Dedifferentiated amniotic fluid mesenchymal stem cell (primary cell): ENCODE results near the gene HK2.
"Not testable (repeated sequence)": the region's sequence is repeated elsewhere in the genome, so short reads cannot be mapped to it uniquely, and the experiment has no call there.

ENCODE experiments used
- DNase-seq: peaks from one replicate; pipeline ENCODE4 v3.0.0-alpha.2; 2016; ENCODE audit errors: extremely low spot score

HK2 gene

DNA sequence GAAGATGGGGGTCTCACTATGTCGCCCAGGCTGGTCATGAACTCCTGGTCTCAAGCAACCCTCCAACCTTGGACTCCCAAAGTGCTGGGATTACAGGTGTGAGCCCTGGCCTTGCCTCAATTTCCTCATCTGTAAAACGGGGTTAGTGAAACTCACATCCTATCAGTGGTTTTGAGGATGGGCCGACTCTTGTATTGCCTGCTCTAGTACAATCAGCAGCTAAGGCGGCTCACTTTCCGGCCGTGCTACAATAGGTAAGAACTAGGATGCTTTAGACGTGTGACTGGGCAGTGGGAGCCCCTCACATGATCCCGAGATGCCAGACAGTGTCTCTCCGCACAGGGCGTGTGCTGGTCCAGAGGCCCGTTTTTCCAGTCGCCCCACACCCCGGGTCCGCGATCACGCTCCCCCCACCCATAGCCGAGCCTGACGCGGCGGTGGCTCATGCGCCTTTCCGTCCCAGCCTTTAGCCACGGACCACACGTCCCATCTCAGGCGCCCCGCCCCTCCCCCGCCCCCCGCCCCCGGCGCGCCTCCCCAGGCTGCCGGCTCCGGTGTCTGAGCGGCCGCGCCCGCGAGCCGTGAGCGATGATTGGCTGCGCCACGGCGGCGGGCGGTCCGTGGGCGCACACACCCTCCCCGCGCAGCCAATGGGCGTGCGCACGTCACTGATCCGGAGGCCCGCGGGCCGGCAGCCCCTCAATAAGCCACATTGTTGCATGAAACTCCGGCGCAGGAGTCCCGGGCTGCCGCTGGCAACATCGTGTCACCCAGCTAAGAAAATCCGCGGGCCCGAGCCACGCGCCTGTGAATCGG is at the start of gene HK2:
HK2 (plus strand) TSS at position 710 of the 816 bp plus-strand sequence. CDS start 454 bp downstream, outside the sequence.
- DNase-seq, result peak; percentile 85

DNA sequence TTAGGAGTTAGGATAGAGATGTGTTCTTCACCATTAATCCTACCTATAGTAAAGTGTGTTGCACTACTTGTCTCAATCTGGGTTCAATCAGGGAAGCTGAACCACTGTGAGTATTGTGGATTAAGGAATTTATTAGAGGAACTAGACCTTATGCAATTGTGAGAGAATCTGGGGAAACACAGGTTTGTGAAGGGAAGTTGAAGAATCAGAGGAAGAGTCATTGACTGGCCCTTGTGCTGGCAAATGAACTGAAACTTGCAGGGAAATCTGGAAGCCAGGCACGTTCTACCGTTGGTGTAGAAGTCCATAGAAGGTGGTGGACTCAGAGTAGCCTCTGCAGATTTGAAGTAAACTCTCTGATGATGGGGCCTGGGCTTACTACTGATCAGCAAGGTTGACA is 44.7 kb upstream of the HK2 start:
- no peak for DNase-seq

DNA sequence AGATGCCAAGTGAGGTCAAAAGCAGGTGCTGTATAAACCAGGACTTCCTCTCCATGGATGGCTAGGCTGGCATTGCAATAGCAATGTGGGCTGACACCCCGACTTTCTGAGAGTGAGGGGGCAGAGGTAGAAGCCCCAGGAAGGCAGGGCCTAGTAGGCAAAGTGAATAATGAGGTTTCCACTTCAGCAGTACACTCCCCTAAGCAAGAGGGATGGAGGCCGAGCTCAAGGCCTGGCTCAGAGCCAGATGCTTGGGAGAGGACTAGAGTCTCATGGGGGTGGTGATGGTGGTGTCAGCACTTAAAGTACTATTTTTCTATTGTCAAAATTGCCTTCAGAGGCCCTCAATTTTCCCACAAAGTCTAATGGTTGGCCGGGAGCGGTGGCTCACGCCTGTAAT is 41.6 kb upstream of the HK2 start:
- DNase-seq, result no peak

DNA sequence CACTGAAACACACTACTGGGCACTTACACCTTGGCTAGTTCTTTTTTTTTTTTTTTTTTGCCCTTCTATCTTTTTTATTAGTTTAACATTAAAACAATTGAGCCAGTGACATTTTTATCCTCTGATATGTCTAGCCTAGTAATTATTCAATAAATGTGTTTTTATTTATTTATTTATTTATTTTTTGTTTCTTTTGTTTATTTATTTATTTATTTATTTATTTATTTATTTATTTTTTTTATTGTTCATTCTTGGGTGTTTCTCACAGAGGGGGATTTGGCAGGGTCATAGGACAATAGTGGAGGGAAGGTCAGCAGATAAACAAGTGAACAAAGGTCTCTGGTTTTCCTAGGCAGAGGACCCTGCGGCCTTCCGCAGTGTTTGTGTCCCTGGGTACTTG is 39.0 kb upstream of the HK2 start:
- not testable (repeated sequence) for DNase-seq

DNA sequence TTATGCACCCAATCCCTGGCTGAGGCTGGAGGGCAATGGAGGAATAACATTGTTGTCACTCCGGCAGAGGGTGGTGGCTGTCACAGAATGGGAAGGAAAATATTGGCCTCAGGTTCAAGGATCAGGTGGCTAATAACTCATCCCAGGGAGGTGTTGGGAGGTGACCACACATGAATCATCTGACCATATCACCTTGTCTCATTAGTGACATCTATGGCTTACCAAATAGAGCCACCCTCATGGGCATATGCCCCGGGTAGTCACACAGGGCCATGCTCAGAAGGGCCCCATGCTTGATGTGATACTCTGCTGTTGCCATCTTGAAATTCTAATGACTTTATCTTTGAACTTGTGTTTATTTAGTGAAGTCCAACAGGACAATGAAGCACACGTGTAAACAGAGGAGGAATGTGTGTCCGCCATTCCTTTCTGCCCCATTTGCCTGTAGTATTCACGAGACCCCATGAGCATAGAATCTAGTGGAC is 27.5 kb upstream of the HK2 start:
- DNase-seq, result no peak

DNA sequence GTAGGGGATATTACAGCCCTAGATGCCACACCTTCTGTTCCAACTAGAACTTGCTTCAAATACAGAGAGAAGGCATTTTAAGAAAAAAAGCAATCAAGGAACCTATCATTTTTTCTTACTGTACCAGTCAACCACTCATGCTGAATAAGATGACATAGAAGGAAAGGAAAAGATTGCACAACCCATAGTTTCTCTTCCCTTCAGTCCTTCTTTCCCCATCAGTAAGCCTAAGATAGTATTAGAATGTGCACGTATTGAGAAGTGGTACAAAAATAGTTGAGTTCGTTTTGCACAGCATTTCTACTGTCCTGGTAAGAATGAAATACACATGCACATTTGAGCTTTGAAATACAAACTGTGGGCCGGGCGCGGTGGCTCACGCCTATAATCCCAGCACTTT is 27.0 kb upstream of the HK2 start:
- DNase-seq, result no peak

DNA sequence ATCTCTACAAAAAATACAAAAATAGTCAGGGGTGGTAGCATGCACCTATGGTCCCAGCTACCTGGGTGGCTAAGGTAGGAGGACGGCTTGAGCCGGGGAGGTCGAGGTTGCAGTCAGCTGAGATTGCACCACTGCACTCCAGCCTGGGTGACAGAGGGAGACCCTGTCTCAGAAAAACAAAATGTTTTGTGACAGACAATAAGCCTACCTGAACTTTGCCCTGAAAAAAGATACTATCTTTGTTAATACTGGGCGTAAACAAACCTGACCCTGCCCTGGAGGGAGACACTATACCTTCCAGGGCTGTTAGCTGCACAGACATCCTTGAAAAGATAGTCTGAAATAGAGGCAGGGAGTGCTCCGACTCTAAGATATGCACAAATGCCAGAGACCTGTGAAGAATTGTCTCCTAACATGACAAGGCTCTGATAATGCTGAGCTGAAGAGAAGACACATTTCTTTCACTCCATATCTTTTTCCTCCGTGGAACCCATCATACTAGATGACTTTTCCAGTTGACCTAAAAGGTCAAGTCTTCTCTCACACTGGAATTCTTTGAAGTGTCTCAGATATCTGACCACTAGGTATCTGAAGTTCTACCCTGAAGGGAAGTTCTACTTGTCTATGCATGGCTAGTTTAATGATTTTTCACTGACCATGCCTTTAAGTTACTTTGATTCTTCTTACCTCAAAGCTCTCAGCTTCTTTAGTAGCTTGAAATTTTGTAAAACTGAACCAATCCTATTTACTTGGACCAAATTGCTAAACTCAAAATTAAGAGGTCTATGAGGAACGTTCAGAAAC is 20.9 kb upstream of the HK2 start:
- DNase-seq, result no peak

DNA sequence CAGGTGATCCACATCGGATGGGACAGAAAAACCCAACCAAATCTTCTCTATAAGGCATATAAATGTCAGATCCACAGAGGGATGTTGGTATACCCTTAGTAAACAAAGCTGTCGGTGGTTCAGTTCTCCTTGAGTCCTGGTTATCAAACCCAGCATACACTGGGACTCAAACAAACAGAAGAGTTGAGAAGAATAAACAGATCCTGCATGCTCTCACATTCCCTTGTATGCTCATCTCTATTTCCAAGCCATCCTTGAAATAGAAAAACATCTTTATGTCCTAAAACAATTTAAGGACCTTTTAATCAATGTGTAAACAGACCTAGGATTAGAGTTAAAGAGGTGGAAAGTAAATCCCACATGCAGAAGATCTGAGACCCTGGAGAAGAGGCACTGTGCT is 19.8 kb upstream of the HK2 start:
- DNase-seq, result no peak

DNA sequence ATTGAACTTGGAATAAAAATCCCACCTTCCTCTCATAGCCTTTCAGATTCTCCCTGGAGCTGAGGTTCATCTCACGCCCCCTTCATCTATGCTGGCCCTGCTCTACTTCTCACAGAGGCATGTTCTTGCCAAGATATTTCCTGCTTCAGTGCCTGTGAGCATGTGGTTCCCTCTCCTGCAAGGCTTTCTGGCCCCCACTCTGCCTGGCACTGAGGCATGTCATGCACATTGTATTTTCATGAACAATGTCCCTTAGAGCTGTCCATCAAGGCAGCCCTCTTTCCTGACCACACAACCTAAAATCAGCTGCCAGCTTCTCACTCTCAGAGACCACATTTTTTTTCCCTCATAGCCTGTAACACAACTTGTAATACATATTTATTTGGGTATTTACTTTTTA is 18.0 kb upstream of the HK2 start:
- no peak for DNase-seq

DNA sequence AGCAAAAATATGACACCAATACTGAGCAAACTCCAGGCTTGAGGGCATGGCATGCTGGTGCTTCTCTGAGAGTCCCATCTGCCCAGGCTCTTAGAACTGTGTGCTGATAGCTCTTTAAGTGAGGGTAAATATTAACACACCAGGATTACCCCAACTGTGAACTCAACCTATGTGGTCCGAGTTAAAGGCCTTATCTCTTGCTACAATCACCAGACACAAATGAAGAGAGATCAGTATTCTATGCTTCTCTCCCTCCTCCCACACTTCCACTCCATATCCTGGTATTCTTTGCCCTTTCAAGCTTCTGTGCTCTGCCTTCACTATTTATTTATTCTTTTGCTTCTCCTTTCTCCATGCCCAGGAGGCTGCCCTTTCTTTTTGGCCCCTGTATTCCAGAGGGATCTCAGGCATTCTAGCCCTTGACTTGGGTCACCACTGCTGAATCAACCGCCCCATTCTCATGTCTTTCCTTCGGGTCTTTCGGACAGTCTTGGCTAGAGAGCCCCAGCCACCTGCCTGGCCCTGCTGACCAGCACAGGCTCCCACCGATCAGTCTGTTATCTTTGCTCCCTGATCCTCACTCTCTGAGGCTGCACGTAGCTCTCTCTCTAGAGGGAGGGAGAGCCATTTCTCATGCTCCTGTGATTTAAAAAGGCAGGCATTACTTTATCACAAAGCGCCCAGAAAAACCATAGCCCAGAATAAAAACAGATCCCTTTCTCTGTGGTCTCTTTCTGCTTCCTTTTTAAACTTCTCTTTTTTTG is 17.2 kb upstream of the HK2 start:
- DNase-seq, result no peak

DNA sequence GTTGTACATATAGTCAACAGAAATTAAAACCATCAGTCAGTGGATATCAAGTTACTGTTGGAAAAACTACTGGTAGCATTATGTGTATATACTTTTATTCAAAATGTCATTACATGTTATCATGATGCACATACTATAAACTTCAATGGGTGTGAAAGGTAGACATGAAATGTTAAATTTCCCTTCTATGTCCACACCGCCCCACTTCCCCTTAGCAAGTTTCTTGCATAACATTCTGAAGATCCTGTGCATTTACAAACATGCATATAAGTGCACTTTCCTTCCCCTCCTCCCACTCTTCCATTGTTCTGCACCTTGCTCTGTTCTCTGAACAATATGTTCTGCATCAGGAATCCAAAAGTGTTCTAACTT is 16.6 kb upstream of the HK2 start:
- DNase-seq, result no peak

DNA sequence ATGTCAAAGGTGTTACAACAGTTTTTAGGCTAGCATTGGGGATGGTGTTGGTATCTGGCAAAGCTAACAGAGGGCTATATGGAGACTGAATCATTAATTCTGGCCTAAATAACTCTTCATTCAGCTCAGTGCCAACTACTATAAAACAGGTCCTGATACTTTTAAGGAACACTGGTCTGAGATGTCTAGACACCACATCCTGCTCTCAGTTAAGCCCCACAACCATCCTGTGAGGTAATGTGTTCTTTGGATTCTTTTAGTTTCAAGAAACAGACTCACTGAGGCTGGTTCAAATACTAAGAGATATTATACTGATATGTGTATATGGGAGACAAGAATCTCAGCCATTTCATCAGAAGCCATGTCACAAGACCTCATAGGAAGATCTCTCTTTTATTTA is 14.2 kb upstream of the HK2 start:
- DNase-seq, result no peak

DNA sequence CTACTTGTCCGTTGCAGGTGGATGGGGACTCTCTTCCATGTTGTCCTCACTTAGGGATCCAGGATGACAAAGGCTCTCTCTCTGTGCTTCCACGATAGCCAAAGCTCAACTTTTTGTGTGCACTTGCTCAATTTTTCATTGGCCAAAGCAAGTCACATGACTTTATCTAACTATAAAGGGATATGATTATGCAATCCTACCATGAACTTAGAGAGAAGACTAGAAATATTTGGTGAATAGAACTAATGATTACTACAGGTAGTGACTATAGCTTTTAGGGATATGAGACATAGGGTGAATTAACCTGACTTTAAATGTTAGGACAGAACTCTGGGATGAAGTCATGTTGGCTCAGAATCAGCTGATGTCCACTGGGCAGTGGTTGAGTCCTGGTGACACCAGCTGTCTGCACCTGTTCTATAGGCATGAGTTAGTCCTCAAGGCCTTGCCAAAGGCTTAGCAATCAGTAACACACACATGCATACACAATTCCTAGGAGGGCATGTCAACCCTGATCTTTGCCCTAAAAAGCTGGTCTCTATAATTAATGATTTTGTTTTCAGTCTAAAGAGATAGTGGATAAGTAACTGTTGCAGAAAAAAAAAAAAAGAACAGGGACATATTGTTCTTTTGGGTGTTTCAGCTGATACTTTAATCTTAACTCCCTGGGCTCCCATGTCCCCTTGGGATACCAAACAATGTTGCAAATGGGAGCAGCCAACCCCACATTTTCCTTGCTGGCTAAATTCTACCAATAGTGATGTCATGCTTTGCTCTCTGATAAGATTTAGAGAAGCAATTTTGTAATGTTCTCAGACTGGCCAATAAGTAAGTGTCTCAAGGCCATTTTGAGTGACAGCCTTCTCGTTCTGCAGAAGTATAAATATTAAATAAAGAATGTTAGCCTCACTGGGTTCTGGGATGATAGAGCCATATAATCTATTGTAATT is 12.5 kb upstream of the HK2 start:
- DNase-seq, result no peak

DNA sequence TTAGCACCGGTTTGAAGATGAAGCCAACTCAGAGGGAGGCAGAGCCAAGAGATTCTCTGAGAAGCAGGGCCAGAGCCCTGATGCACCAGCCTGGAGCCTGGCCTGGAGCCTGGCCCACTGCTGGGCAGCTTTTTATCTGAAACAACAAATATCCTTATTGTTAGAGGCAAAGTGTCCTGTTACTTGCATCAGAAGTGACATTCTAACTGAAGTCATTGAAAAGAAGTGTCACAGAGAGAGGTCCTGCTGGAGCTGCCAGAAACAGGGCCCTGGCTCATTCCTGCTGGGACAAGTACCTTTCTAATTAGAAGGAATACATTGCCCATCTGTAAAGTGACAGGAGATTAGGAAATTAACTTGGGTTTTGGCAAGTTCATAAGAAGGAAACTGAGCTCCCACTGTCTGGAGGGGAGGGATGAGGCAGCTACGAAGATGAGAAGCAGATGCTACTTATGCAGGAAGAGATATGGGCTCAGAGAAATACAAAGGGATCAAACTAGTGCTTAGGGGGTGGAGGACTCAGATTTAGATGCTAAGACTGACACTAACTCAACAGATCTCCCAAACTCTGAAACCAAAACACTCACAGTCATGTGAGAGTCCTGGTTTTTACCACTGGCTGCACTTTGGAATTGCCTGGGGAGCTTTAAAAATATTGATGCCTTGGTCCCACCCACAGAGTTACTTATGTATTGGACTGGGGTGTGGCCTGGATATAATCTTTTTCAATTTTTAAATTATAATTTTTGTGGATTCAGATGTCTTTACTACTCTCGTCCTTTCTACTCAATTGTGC is 11.0 kb upstream of the HK2 start:
- DNase-seq, result no peak

DNA sequence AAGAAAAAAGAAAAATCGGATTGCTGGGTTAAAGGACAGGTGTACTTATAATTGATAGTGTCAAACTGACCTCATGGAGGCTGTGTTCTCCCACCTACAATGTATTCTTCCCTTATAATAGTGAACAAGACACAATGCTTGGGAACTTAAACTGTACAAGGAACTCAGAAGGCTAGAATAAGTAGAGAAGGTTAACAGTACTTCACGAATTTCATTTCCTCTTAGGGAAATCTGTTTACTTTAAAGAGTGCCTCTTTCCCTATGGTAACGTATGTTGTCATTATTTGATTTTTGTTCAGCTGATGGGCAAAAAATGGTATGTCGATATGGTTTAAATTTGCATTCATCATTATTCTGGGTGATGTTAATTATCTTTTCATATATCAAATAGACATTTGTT is 9.2 kb upstream of the HK2 start:
- DNase-seq, result no peak

DNA sequence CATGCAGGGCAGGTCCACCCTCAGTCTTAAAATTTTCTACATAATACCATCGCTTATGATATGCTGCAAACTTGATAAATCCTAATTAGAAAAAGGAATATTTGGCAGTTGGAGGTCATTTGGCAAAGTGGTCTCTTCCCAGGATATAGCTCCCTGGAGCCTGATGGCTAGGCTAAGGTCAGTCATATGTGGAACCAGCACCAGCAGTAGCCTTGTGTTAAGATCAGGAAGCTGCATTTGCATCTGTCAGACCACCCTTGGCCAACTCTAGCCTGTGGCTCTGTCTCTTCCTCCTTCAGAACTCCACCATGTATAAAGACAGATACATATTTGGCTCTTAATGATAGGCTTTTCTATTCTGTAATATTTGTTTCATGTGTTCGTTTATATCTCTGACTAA is 5.4 kb upstream of the HK2 start:
- DNase-seq, result no peak

DNA sequence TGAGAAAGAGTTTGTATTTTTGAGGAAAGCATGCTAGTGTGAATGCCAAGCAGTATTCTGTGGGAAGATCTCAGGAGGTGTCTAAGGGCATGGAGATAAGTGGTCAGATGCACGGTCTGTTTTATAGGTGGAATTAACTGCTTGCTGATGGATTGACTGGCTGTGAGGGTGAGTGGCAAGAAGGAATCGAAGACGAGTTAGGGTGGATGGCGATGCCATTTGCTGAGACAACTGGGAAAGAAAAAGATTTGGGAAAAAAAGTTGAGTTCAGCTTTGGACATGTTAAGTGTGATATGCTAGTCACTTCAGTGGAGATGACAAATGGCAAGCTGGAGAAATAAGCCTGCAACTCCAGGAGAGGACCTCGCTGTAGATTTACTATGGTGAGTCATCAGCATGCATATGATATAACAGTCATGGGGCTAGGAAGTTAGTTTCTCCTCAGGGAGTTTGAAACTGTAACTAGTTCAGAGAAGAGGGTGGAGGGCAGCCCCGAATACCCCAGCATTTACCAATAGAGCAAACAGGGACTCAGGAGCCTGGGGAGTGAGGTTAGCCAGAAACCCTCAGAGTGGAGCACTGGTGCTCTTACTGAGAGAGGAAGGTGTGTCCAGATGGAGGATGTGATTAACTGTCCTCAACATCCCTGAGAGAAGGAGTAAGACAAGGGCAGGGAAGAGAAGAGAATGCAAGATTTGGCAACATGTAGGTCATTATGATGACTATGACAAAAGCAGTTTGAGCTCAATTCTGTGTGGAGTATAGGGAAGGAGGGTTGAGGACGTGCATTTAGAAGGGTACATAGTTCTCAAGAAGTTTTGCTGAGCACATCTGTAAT is 2.0 kb upstream of the HK2 start:
- peak; percentile 35 for DNase-seq

DNA sequence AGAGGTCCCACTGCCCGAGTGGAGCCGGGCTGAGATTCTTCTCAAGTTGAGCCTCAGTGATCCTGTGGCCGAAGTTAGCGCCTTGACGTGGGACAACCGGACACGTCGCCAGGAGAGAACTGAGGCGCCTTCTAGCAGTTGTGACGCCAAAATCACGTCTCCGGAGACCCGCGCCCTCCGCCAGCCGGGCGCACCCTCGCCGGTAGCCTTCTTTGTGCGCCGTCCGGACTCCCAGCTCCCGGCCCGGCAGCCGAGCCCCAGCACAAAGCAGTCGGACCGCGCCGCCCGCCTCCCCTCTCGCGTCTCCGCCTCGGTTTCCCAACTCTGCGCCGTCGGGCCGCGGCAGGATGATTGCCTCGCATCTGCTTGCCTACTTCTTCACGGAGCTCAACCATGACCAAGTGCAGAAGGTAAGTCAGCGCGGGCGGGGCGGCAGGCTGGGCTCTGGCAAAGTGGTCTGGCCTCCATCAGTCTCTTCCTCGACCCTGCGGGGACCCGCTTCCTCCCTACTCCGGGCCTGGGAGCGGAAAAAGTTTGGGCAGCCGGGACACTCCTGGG is 386 bp downstream of the HK2 start:
- not testable (repeated sequence) for DNase-seq
